ENCODE measurements around the gene TMEM178B. TPM values are rescaled to one million over a fixed set of nuclear protein-coding genes. Genes with fewer than 3 reads are reported as not detected.
A peak's percentile ranks its signal among the peaks of the same experiment; 100 is the strongest.

The TMEM178B gene
- total RNA-seq, 4 donors from 2014 or later = 7.7 to 49.9 (median 25.9) TPM

GRCh38 chr7:141071260-141071854 is 2.5 kb upstream of the TMEM178B start:
- intact Hi-C loops (cut with DNase I) = loop anchor here (10.0 kb wide), 1 partner anchor 153 kb away; no protein-coding TSS in a partner anchor

GRCh38 chr7:141071855-141072547 is 1.9 kb upstream of the TMEM178B start:
- Histone ChIP-seq H3K4me3 (replicated peaks in 1 of 3) (peak overlapping the region; percentile 66 to 71 (median 67)), H3K9me3 (no peaks in the 10 kb centered on the region), H3K27ac (peak overlapping the region; percentile 20 to 85 (median 47)), H3K4me1 (peaks cover 0 to 14% of the 10 kb centered on the region in 2 donors), H3K36me3 (no peaks in the 10 kb centered on the region), H3K27me3 (no peaks in the 10 kb centered on the region)
- intact Hi-C loops (cut with DNase I) = loop anchor here (10.0 kb wide), 1 partner anchor 153 kb away; no protein-coding TSS in a partner anchor
- TF ChIP-seq POLR2A (IDR thresholded peaks at IDR 0.05) (no peak), CTCF (IDR thresholded peaks at IDR 0.05) (no peak)
- WGBS, 2 donors = 1% methylated on average over 15 to 21 of the region's 21 CpGs
- DNase-seq = peak; percentile 43 to 44

More at GRCh38 chr7:141071260-141071854, 2.5 kb upstream of the TMEM178B start:
- Histone ChIP-seq H3K9me3 (no peaks in the 10 kb centered on the region), H3K4me3 (replicated peaks in 1 of 3) (peak overlapping the region in 2 of 3 donors; percentile 66 to 67), H3K4me1 (peaks cover 0 to 14% of the 10 kb centered on the region in 2 donors), H3K27ac (peak overlapping the region in 2 of 3 donors; percentile 47 to 85), H3K27me3 (no peaks in the 10 kb centered on the region), H3K36me3 (no peaks in the 10 kb centered on the region)
- WGBS, 2 donors = 1 to 3% methylated on average over 30 of the region's 30 CpGs
- DNase-seq = peak; percentile 80 to 81
- TF ChIP-seq CTCF (IDR thresholded peaks at IDR 0.05) (peak in 3 of 6 experiments; percentile 39 to 65 (median 41)), POLR2A (IDR thresholded peaks at IDR 0.05) (no peak)

GRCh38 chr7:141072548-141073172 is 1.2 kb upstream of the TMEM178B start:
- H3K27me3 ChIP-seq = no peaks in the 10 kb centered on the region
- H3K27ac ChIP-seq = peak overlapping the region; percentile 33 to 85 (median 64)
- H3K4me3 ChIP-seq (replicated peaks in 1 of 3) = peak overlapping the region; percentile 66 to 71 (median 67)
- peak; percentile 87 for DNase-seq
- no peak for TF ChIP-seq CTCF (IDR thresholded peaks at IDR 0.05)
- peak in 1 of 2 donors; percentile 83 for TF ChIP-seq POLR2A (IDR thresholded peaks at IDR 0.05)
- no peaks in the 10 kb centered on the region for H3K9me3 ChIP-seq
- 0% methylated on average over 7 to 10 of the region's 61 CpGs for WGBS, 2 donors
- peaks cover 0 to 14% of the 10 kb centered on the region in 2 donors for H3K4me1 ChIP-seq
- H3K36me3 ChIP-seq = no peaks in the 10 kb centered on the region
- intact Hi-C loops (cut with DNase I) = loop anchor here (10.0 kb wide), 1 partner anchor 152 kb away; no protein-coding TSS in a partner anchor

GRCh38 chr7:141073173-141073640 is 657 bp upstream of the TMEM178B start:
- H3K27me3 ChIP-seq = no peaks in the 10 kb centered on the region
- 0% methylated on average over 4 to 9 of the region's 60 CpGs for WGBS, 2 donors
- H3K9me3 ChIP-seq = no peaks in the 10 kb centered on the region
- H3K27ac ChIP-seq = peak overlapping the region; percentile 33 to 85 (median 64)
- intact Hi-C loops (cut with DNase I) = loop anchor here (10.0 kb wide), 1 partner anchor 152 kb away; no protein-coding TSS in a partner anchor
- H3K4me3 ChIP-seq (replicated peaks in 1 of 3) = peak overlapping the region; percentile 66 to 71 (median 67)
- peaks cover 0 to 14% of the 10 kb centered on the region in 2 donors for H3K4me1 ChIP-seq
- H3K36me3 ChIP-seq = no peaks in the 10 kb centered on the region
- TF ChIP-seq POLR2A (IDR thresholded peaks at IDR 0.05) (peak in 1 of 2 donors; percentile 32), CTCF (IDR thresholded peaks at IDR 0.05) (no peak)
- peak; percentile 72 to 73 for DNase-seq

Measured in thyroid gland (tissue), 4 donors.